ENCODE results near the gene AJAP1. TPM values are rescaled to one million over a fixed set of nuclear protein-coding genes. Genes with fewer than 3 reads are reported as not detected.

Gene AJAP1
- total RNA-seq, 1 donor from 2014 or later = 3.5 TPM

- Mint-ChIP-seq H3K4me1 (ENCODE audit: low read depth, unreplicated experiment) (no peaks in the 10 kb centered on the region), H3K27ac (ENCODE audit: unreplicated experiment) (no peak overlapping the region)
- TF ChIP-seq CTCF (IDR thresholded peaks at IDR 0.05; ENCODE audit: partially characterized antibody, unreplicated experiment) = no peak
Measured at GRCh38 chr1:4767308-4767707, 112.9 kb downstream of the AJAP1 start.

GRCh38 chr1:4768553-4768952, 114.1 kb downstream of the AJAP1 start:
- no peak overlapping the region for H3K4me3 Mint-ChIP-seq (ENCODE audit: unreplicated experiment)
- peaks cover 4% of the 10 kb centered on the region for H3K4me1 Mint-ChIP-seq (ENCODE audit: low read depth, unreplicated experiment)
- peaks cover 18% of the 10 kb centered on the region for H3K9me3 Mint-ChIP-seq (ENCODE audit: unreplicated experiment)
- DNase-seq = no peak
- no peak for TF ChIP-seq CTCF (IDR thresholded peaks at IDR 0.05; ENCODE audit: partially characterized antibody, unreplicated experiment)
- H3K27ac Mint-ChIP-seq (ENCODE audit: unreplicated experiment) = no peak overlapping the region
- peaks cover 2% of the 10 kb centered on the region for H3K27me3 Mint-ChIP-seq (ENCODE audit: unreplicated experiment)
- peaks cover 3% of the 10 kb centered on the region for H3K36me3 Mint-ChIP-seq (ENCODE audit: unreplicated experiment)

More at GRCh38 chr1:4767308-4767707, 112.9 kb downstream of the AJAP1 start:
- no peak overlapping the region for H3K4me3 Mint-ChIP-seq (ENCODE audit: unreplicated experiment)
- H3K9me3 Mint-ChIP-seq (ENCODE audit: unreplicated experiment) = peaks cover 11% of the 10 kb centered on the region
- H3K27me3 Mint-ChIP-seq (ENCODE audit: unreplicated experiment) = peaks cover 2% of the 10 kb centered on the region
- H3K36me3 Mint-ChIP-seq (ENCODE audit: unreplicated experiment) = peaks cover 3% of the 10 kb centered on the region
- no peak for DNase-seq

GRCh38 chr1:4769516-4770280, 115.3 kb downstream of the AJAP1 start:
- no peak for DNase-seq
- no peak overlapping the region for H3K4me3 Mint-ChIP-seq (ENCODE audit: unreplicated experiment)
- H3K4me1 Mint-ChIP-seq (ENCODE audit: low read depth, unreplicated experiment) = peaks cover 4% of the 10 kb centered on the region
- H3K36me3 Mint-ChIP-seq (ENCODE audit: unreplicated experiment) = peaks cover 3% of the 10 kb centered on the region
- H3K27me3 Mint-ChIP-seq (ENCODE audit: unreplicated experiment) = peaks cover 2% of the 10 kb centered on the region
- peaks cover 18% of the 10 kb centered on the region for H3K9me3 Mint-ChIP-seq (ENCODE audit: unreplicated experiment)
- no peak overlapping the region for H3K27ac Mint-ChIP-seq (ENCODE audit: unreplicated experiment)
- TF ChIP-seq CTCF (IDR thresholded peaks at IDR 0.05; ENCODE audit: partially characterized antibody, unreplicated experiment) = no peak

GRCh38 chr1:4770713-4771112, 116.3 kb downstream of the AJAP1 start:
- H3K36me3 Mint-ChIP-seq (ENCODE audit: unreplicated experiment) = peaks cover 3% of the 10 kb centered on the region
- no peak for DNase-seq
- peaks cover 4% of the 10 kb centered on the region for H3K4me1 Mint-ChIP-seq (ENCODE audit: low read depth, unreplicated experiment)
- H3K9me3 Mint-ChIP-seq (ENCODE audit: unreplicated experiment) = peaks cover 17% of the 10 kb centered on the region
- no peak overlapping the region for H3K27ac Mint-ChIP-seq (ENCODE audit: unreplicated experiment)
- H3K4me3 Mint-ChIP-seq (ENCODE audit: unreplicated experiment) = no peak overlapping the region
- peaks cover 2% of the 10 kb centered on the region for H3K27me3 Mint-ChIP-seq (ENCODE audit: unreplicated experiment)
- no peak for TF ChIP-seq CTCF (IDR thresholded peaks at IDR 0.05; ENCODE audit: partially characterized antibody, unreplicated experiment)

- TF ChIP-seq CTCF (IDR thresholded peaks at IDR 0.05; ENCODE audit: partially characterized antibody, unreplicated experiment) = no peak
- peaks cover 3% of the 10 kb centered on the region for H3K36me3 Mint-ChIP-seq (ENCODE audit: unreplicated experiment)
- H3K9me3 Mint-ChIP-seq (ENCODE audit: unreplicated experiment) = peaks cover 18% of the 10 kb centered on the region
- DNase-seq = no peak
- peaks cover 4% of the 10 kb centered on the region for H3K4me1 Mint-ChIP-seq (ENCODE audit: low read depth, unreplicated experiment)
- H3K4me3 Mint-ChIP-seq (ENCODE audit: unreplicated experiment) = no peak overlapping the region
- H3K27ac Mint-ChIP-seq (ENCODE audit: unreplicated experiment) = no peak overlapping the region
- peaks cover 2% of the 10 kb centered on the region for H3K27me3 Mint-ChIP-seq (ENCODE audit: unreplicated experiment)
Measured at GRCh38 chr1:4771267-4771666, 116.9 kb downstream of the AJAP1 start.

Data from glutamatergic neuron (in vitro differentiated cells).